HG03558 (cell line): ENCODE data around the gene MGP.

Experiments
- ATAC-seq: cut with Tn5 transposase; IDR thresholded peaks from one replicate; pipeline ENCODE4 v1.9.1; 2021; ENCODE audit warnings: moderate number of reproducible peaks; ENCODE audit not compliant: unreplicated experiment; ENCODE audit errors: extremely low read depth

The MGP gene

GRCh38 chr12:14885718-14886221 is at the start of gene MGP:
MGP (minus strand) TSS chr12:14885854; CDS start chr12:14885791, 63 bp downstream.
- ATAC-seq, result no peak

GRCh38 chr12:14935031-14935430 is 49.4 kb upstream of the MGP start:
- ATAC-seq, result no peak

GRCh38 chr12:14934511-14934910 is 48.9 kb upstream of the MGP start:
- ATAC-seq, result no peak

- no peak for ATAC-seq
These were observed 46.3 kb upstream of the MGP start for GRCh38 chr12:14931791-14932560.

- ATAC-seq, result no peak
These were observed 45.7 kb upstream of the MGP start for GRCh38 chr12:14931359-14931758.

- ATAC-seq, result no peak
These were observed 44.6 kb upstream of the MGP start for GRCh38 chr12:14930299-14930698.

- no peak for ATAC-seq
These were observed 43.3 kb upstream of the MGP start for GRCh38 chr12:14928931-14929330.

- no peak for ATAC-seq
These were observed 41.6 kb upstream of the MGP start for GRCh38 chr12:14927267-14927666.

- ATAC-seq, result no peak
These were observed 38.9 kb upstream of the MGP start for GRCh38 chr12:14924541-14924940.

- ATAC-seq, result no peak
These were observed 38.3 kb upstream of the MGP start for GRCh38 chr12:14923944-14924343.

GRCh38 chr12:14921218-14921617 is 35.6 kb upstream of the MGP start:
- no peak for ATAC-seq

- peak; percentile 58 for ATAC-seq
These were observed 34.9 kb upstream of the MGP start for GRCh38 chr12:14920475-14921126.

- no peak for ATAC-seq
These were observed 33.8 kb upstream of the MGP start for GRCh38 chr12:14919455-14919854.

- ATAC-seq, result no peak
These were observed 30.1 kb upstream of the MGP start for GRCh38 chr12:14915736-14916135.

- no peak for ATAC-seq
These were observed 27.7 kb upstream of the MGP start for GRCh38 chr12:14913381-14913781.

- ATAC-seq, result no peak
These were observed 25.5 kb upstream of the MGP start for GRCh38 chr12:14911131-14911530.

- ATAC-seq, result no peak
These were observed 24.6 kb upstream of the MGP start for GRCh38 chr12:14910090-14910915.

GRCh38 chr12:14907953-14908352 is 22.3 kb upstream of the MGP start:
- no peak for ATAC-seq

- ATAC-seq, result no peak
These were observed 20.5 kb upstream of the MGP start for GRCh38 chr12:14906114-14906513.

- ATAC-seq, result no peak
These were observed 19.8 kb upstream of the MGP start for GRCh38 chr12:14905269-14906004.
